H9 (cell line): ENCODE data around the gene ZNF771. TPM values are rescaled to one million over a fixed set of nuclear protein-coding genes. Genes with fewer than 3 reads are reported as not detected.

Experiments
- DNase-seq: peaks from one replicate; pipeline ENCODE4 v3.0.0-alpha.2; 2017
- H2AFZ ChIP-seq: one replicate; pipeline ENCODE4 v1.6.1; 2013; ENCODE audit warnings: mild to moderate bottlenecking, low read length, control low read depth, moderate library complexity
- H2AK5ac ChIP-seq: 2 replicates; pipeline ENCODE4 v1.6.1; 2013; ENCODE audit warnings: low read length, control low read depth, mixed read lengths; ENCODE audit not compliant: insufficient read length
- H2BK120ac ChIP-seq: one replicate; pipeline ENCODE4 v1.6.1; 2013; ENCODE audit warnings: low read depth, mild to moderate bottlenecking, low read length, control low read depth, inconsistent platforms; ENCODE audit not compliant: poor library complexity, severe bottlenecking
- H2BK12ac ChIP-seq: 2 replicates; pipeline ENCODE4 v1.6.1; 2013; ENCODE audit warnings: low read length, control low read depth, mixed read lengths, low read depth; ENCODE audit not compliant: insufficient read length
- H2BK15ac ChIP-seq: 2 replicates; pipeline ENCODE4 v1.6.1; 2013; ENCODE audit warnings: low read depth, low read length, control low read depth
- H2BK20ac ChIP-seq: one replicate; pipeline ENCODE4 v1.6.1; 2013; ENCODE audit warnings: low read depth, mild to moderate bottlenecking, low read length, control low read depth, inconsistent platforms; ENCODE audit not compliant: poor library complexity, severe bottlenecking
- H2BK5ac ChIP-seq: 2 replicates; pipeline ENCODE4 v1.6.1; 2013; ENCODE audit warnings: low read length, control low read depth, mixed read lengths; ENCODE audit not compliant: insufficient read length
- H3K14ac ChIP-seq: 2 replicates; pipeline ENCODE4 v1.6.1; 2013; ENCODE audit warnings: low read length, control low read depth; ENCODE audit not compliant: insufficient read depth
- H3K18ac ChIP-seq: 2 replicates; pipeline ENCODE4 v1.6.1; 2013; ENCODE audit warnings: low read depth, mild to moderate bottlenecking, mixed read lengths, low read length, control low read depth; ENCODE audit not compliant: insufficient read length
- H3K23ac ChIP-seq: 2 replicates; pipeline ENCODE4 v1.6.1; 2013; ENCODE audit warnings: low read length, control low read depth, mixed read lengths, low read depth; ENCODE audit not compliant: insufficient read length
- H3K23me2 ChIP-seq: 2 replicates; pipeline ENCODE4 v1.6.1; 2013; ENCODE audit warnings: low read depth, mild to moderate bottlenecking, mixed read lengths, low read length, control low read depth; ENCODE audit not compliant: insufficient read length, poor library complexity, severe bottlenecking
- H3K27ac ChIP-seq: 2 replicates; pipeline ENCODE4 v1.5.1; 2013; ENCODE audit warnings: low read length, control low read depth, mixed read lengths, low read depth; ENCODE audit not compliant: insufficient read length
- H3K27me3 ChIP-seq: 2 replicates; pipeline ENCODE4 v1.6.1; 2013; ENCODE audit warnings: low read length, control low read depth, inconsistent platforms; ENCODE audit not compliant: insufficient read depth
- H3K4ac ChIP-seq: 2 replicates; pipeline ENCODE4 v1.6.1; 2013; ENCODE audit warnings: low read depth, mild to moderate bottlenecking, control low read depth, inconsistent platforms, low read length, moderate library complexity
- H3K4me1 ChIP-seq: 2 replicates; pipeline ENCODE4 v1.6.1; 2013; ENCODE audit warnings: low read length, control low read depth, inconsistent platforms; ENCODE audit not compliant: insufficient read depth
- H3K4me2 ChIP-seq: 2 replicates; pipeline ENCODE4 v1.6.1; 2013; ENCODE audit warnings: low read length, control low read depth, mixed read lengths; ENCODE audit not compliant: insufficient read length, insufficient read depth
- H3K56ac ChIP-seq: 2 replicates; pipeline ENCODE4 v1.6.1; 2013; ENCODE audit warnings: low read depth, mild to moderate bottlenecking, mixed read lengths, low read length, control low read depth; ENCODE audit not compliant: insufficient read length
- H3K79me1 ChIP-seq: 2 replicates; pipeline ENCODE4 v1.6.1; 2013; ENCODE audit warnings: low read depth, mild to moderate bottlenecking, moderate library complexity, low read length, control low read depth, inconsistent platforms; ENCODE audit not compliant: insufficient read depth, poor library complexity, severe bottlenecking
- H3K79me2 ChIP-seq: 2 replicates; pipeline ENCODE4 v1.6.1; 2013; ENCODE audit warnings: low read length, control low read depth, inconsistent platforms; ENCODE audit not compliant: insufficient read depth
- H3K9ac ChIP-seq: 2 replicates; pipeline ENCODE4 v1.6.1; 2013; ENCODE audit warnings: low read length, control low read depth, mixed read lengths; ENCODE audit not compliant: insufficient read length; ENCODE audit errors: extremely low read depth
- H3K9me3 ChIP-seq: one replicate; pipeline ENCODE4 v1.6.1; 2013; ENCODE audit warnings: low read depth, low read length, inconsistent platforms; ENCODE audit not compliant: control insufficient read depth
- H3T11ph ChIP-seq: one replicate; pipeline ENCODE4 v1.6.1; 2013; ENCODE audit warnings: mild to moderate bottlenecking, low read length, control low read depth, inconsistent platforms
- H4K20me1 ChIP-seq: one replicate; pipeline ENCODE4 v1.6.1; 2013; ENCODE audit not compliant: control insufficient read depth, insufficient read length, insufficient read depth
- H4K5ac ChIP-seq: 2 replicates; pipeline ENCODE4 v1.6.1; 2013; ENCODE audit warnings: low read depth, mild to moderate bottlenecking, mixed read lengths, low read length, control low read depth; ENCODE audit not compliant: insufficient read length
- H4K8ac ChIP-seq: replicated peaks from 2 replicates; pipeline ENCODE4 v1.6.1; 2013; ENCODE audit warnings: low read length, control low read depth, mixed read lengths, low read depth; ENCODE audit not compliant: insufficient read length
- H4K91ac ChIP-seq: 2 replicates; pipeline ENCODE4 v1.6.1; 2013; ENCODE audit warnings: low read depth, mild to moderate bottlenecking, moderate library complexity, mixed read lengths, low read length, control low read depth; ENCODE audit not compliant: insufficient read length
- H3K27ac Mint-ChIP-seq, 3 experiments: 2 replicates in 2 of 3; 3 replicates in 1 of 3; pipeline ENCODE4 v1.8.0; 2020 to 2021; ENCODE audit warnings: mixed read lengths in 3 of 3, mild to moderate bottlenecking in 1 of 3, moderate library complexity in 1 of 3
- H3K27me3 Mint-ChIP-seq: 2 replicates; pipeline ENCODE4 v1.8.0; 2021; ENCODE audit warnings: low read depth, mild to moderate bottlenecking, moderate library complexity, mixed read lengths
- H3K36me3 Mint-ChIP-seq, 3 experiments: 2 replicates in 2 of 3; 3 replicates in 1 of 3; pipeline ENCODE4 v1.8.0; 2020 to 2021; ENCODE audit warnings: low read depth in 3 of 3, mixed read lengths in 3 of 3; ENCODE audit not compliant: insufficient read depth in 1 of 3
- H3K4me1 Mint-ChIP-seq, 2 experiments: 2 replicates each; pipeline ENCODE4 v1.8.0; 2020; ENCODE audit warnings: mixed read lengths in 2 of 2
- H3K4me3 Mint-ChIP-seq, 2 experiments: 2 replicates in 1 of 2; 3 replicates in 1 of 2; pipeline ENCODE4 v1.8.0; 2020 to 2021; ENCODE audit warnings: mild to moderate bottlenecking in 2 of 2, mixed read lengths in 2 of 2, moderate library complexity in 1 of 2
- H3K9me3 Mint-ChIP-seq, 2 experiments: 2 replicates in 1 of 2; 3 replicates in 1 of 2; pipeline ENCODE4 v1.8.0; 2020; ENCODE audit warnings: mild to moderate bottlenecking in 2 of 2, mixed read lengths in 2 of 2, moderate library complexity in 1 of 2
- CTCF ChIP-seq: fragments of 200-600 bp; sonication (generic); conservative IDR thresholded peaks from 3 replicates; pipeline ENCODE4 v1.8.0; 2021; ENCODE audit warnings: antibody characterized with exemption, mild to moderate bottlenecking
- WGBS: extraction: QIAGEN DNeasy Blood & Tissue Kit; methylation state at CpG from one replicate; pipeline ENCODE4 v1.1.7; 2013; ENCODE audit warnings: missing lambda C conversion rate, low lambda C conversion rate, mixed read lengths; ENCODE audit not compliant: insufficient read length; ENCODE audit errors: extremely low coverage; 5-methylcytosine and 5-hydroxymethylcytosine counted together
- total RNA-seq: library from RNA; stranded (reverse); gene quantifications from 2 replicates; pipeline ENCODE4 v1.2.1, GENCODE V29; 2021

ZNF771 gene
- total RNA-seq, 1 experiment from 2014 or later = 10.5 TPM

DNA sequence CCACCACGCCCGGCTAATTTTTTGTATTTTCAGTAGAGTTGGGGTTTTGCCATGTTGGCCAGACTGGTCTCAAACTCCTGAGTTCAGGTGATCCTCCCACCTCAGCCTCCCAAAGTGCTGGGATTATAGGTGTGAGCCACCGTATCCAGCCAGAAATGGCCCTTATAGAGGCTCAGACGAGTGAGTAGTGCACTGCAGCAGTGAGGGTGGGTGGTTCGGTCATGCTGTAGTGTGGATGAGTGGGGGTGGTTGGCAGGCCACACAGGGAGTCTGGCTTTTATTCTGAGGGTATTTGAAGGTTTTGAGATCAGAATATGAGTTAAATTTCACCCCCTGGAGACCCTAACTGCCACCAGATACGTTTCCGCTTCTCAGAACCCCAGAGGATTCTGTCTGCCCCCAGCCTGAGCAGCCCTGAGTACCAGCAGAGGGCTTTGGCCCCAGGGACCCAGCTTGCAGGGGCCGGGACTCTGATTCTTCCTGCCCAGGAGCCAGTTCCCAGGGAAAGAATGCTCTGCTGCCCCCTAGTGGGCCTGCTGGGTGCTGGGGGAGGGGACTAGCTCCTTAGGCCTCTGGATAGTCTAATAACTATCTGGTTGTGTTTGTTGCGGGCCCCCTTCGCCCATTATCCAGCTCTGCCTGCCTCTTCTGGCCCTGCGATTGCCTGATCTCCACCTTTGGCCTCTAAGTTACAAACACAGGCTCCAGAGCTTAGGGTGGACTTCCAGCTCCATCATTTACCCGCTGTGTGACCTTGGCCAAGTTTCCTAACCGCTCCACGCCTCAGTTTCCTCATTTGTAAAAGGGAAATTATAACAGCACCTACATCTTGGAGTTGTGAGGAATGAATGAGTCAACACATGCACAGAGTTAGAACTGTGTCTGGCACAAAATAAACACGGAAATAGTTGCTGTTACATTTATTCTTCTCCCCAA is 2.0 kb downstream of the ZNF771 start:
- peaks cover 2% of the 10 kb centered on the region; the same call in 1 of the 2 replicates for H3K27me3 Mint-ChIP-seq
- Histone ChIP-seq H3K14ac (no peak overlapping the region), H3K9ac (no peak overlapping the region), H3K56ac (no peak overlapping the region), H2BK20ac (no peak overlapping the region), H2AFZ (no peak overlapping the region), H4K91ac (no peak overlapping the region), H2BK5ac (no peak overlapping the region), H3K18ac (no peak overlapping the region), H4K20me1 (no peaks in the 10 kb centered on the region), H3K27me3 (no peaks in the 10 kb centered on the region), H3K27ac (no peak overlapping the region), H3K79me1 (no peaks in the 10 kb centered on the region), H3T11ph (no peak overlapping the region), H4K5ac (no peak overlapping the region), H2BK12ac (no peak overlapping the region), H3K9me3 (no peaks in the 10 kb centered on the region), H3K4ac (no peak overlapping the region), H3K4me1 (no peaks in the 10 kb centered on the region), H2AK5ac (no peak overlapping the region), H3K4me2 (no peak overlapping the region), H3K23me2 (peaks cover 4% of the 10 kb centered on the region), H3K23ac (no peak overlapping the region), H3K79me2 (0 out of 2 replicates have a peak, but pooled peaks cover 1% of the 10 kb centered on the region), H4K8ac (no peak overlapping the region), H2BK15ac (no peak overlapping the region), H2BK120ac (no peak overlapping the region)
- H3K36me3 Mint-ChIP-seq = peaks cover 25 to 33% (median 28%) of the 10 kb centered on the region in 3 experiments; a peak in 6 of 7 replicates
- peak; percentile 95 for TF ChIP-seq CTCF
- DNase-seq = peak; percentile 92
- peak overlapping the region; percentile 8 to 87; a peak in 3 of 5 replicates for H3K4me3 Mint-ChIP-seq
- peaks cover 12 to 19% of the 10 kb centered on the region in 2 experiments for H3K4me1 Mint-ChIP-seq
- whole genome bisulfite sequencing = no CpG with 5 or more reads among the region's 15 CpGs
- H3K9me3 Mint-ChIP-seq = no peaks in the 10 kb centered on the region
- peak overlapping the region in 2 of 3 experiments; percentile 55 to 62; a peak in 2 of 7 replicates for H3K27ac Mint-ChIP-seq
